Tibial nerve (tissue), 4 donors: ENCODE results near the gene LAMB3.

ENCODE experiments used
- EP300 ChIP-seq, 2 donors: sonication (generic); formaldehyde crosslinking; IDR thresholded peaks; one replicate each; pipeline ENCODE4 v1.6.1; 2017; ENCODE audit warnings: antibody characterized with exemption in 2 of 2, mild to moderate bottlenecking in 1 of 2
- TF ChIP-seq, protein P1 (sequence below), 5 experiments: fragments of 200-600 bp in 3 of 5; fragments of 450-650 bp in 2 of 5; sonication (generic) in 3 of 5; IDR thresholded peaks; one replicate each; pipeline ENCODE4 v1.5.1; 2016 to 2019; ENCODE audit warnings: antibody characterized with exemption in 5 of 5, mild to moderate bottlenecking in 3 of 5, moderate library complexity in 2 of 5

- TF ChIP-seq, protein P1, sequence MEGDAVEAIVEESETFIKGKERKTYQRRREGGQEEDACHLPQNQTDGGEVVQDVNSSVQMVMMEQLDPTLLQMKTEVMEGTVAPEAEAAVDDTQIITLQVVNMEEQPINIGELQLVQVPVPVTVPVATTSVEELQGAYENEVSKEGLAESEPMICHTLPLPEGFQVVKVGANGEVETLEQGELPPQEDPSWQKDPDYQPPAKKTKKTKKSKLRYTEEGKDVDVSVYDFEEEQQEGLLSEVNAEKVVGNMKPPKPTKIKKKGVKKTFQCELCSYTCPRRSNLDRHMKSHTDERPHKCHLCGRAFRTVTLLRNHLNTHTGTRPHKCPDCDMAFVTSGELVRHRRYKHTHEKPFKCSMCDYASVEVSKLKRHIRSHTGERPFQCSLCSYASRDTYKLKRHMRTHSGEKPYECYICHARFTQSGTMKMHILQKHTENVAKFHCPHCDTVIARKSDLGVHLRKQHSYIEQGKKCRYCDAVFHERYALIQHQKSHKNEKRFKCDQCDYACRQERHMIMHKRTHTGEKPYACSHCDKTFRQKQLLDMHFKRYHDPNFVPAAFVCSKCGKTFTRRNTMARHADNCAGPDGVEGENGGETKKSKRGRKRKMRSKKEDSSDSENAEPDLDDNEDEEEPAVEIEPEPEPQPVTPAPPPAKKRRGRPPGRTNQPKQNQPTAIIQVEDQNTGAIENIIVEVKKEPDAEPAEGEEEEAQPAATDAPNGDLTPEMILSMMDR (IDR thresholded peaks at IDR 0.05) = no peak
- TF ChIP-seq EP300 (IDR thresholded peaks at IDR 0.05) = peak in 1 of 2 donors; percentile 41
Observed at GRCh38 chr1:209673631-209674417, 21.6 kb upstream of the LAMB3 start.
